Right atrium auricular region (tissue), 2 donors: ENCODE results near the gene ARHGEF7. TPM values are rescaled to one million over a fixed set of nuclear protein-coding genes. Genes with fewer than 3 reads are reported as not detected.
A peak's percentile ranks its signal among the peaks of the same experiment; 100 is the strongest.

Source experiments
- DNase-seq: peaks from one replicate; pipeline ENCODE4 v3.0.0-alpha.2; 2019; ENCODE audit warnings: low spot score
- H3K27ac ChIP-seq, 2 donors: fragments of 200-600 bp; sonication (generic); 1 replicate in 1 of 2; 2 replicates in 1 of 2; pipeline ENCODE4 v1.5.1; 2016 to 2019
- H3K27me3 ChIP-seq, 2 donors: fragments of 200-600 bp; sonication (generic); one replicate each; pipeline versions ENCODE4 v1.5.1 to v1.6.0; 2017 to 2019
- H3K36me3 ChIP-seq: fragments of 200-600 bp; sonication (generic); one replicate; pipeline ENCODE4 v1.5.1; 2016
- H3K4me1 ChIP-seq, 2 donors: fragments of 200-600 bp; sonication (generic); one replicate each; pipeline versions ENCODE4 v1.5.1 to v1.6.0; 2017 to 2019
- H3K4me3 ChIP-seq, 2 donors: fragments of 200-600 bp; sonication (generic); 1 replicate in 1 of 2; 2 replicates in 1 of 2; pipeline ENCODE4 v1.5.1; 2017 to 2019; ENCODE audit warnings: mild to moderate bottlenecking in 1 of 2, moderate library complexity in 1 of 2
- H3K9me3 ChIP-seq, 2 donors: fragments of 200-600 bp; sonication (generic); one replicate each; pipeline ENCODE4 v1.5.1; 2019
- CTCF ChIP-seq, 2 donors: fragments of 200-600 bp; sonication (generic); IDR thresholded peaks; one replicate each; pipeline ENCODE4 v1.5.1; 2019; ENCODE audit warnings: antibody characterized with exemption in 2 of 2
- total RNA-seq, 2 donors: library from RNA; depleted of rRNA; stranded (reverse); fragments of >200 nt; gene quantifications; one replicate each; pipeline ENCODE4 v1.1.0, GENCODE V29; 2016

ARHGEF7 gene
- total RNA-seq, 2 donors from 2014 or later = 27.8 to 36.9 TPM

- H3K9me3 ChIP-seq = no peaks in the 10 kb centered on the region
- peaks cover 0 to 46% of the 10 kb centered on the region in 2 donors for H3K4me1 ChIP-seq
- TF ChIP-seq CTCF (IDR thresholded peaks at IDR 0.05) = no peak
- no peak overlapping the region for H3K4me3 ChIP-seq
- no peaks in the 10 kb centered on the region for H3K27me3 ChIP-seq
- H3K36me3 ChIP-seq = peaks cover 58% of the 10 kb centered on the region
- no peak for DNase-seq
- H3K27ac ChIP-seq = peak overlapping the region; percentile 87 to 92
These were observed 168.9 kb downstream of the ARHGEF7 start for GRCh38 chr13:111283991-111284390.

GRCh38 chr13:111284565-111284964 is 169.5 kb downstream of the ARHGEF7 start:
- H3K4me1 ChIP-seq = peaks cover 0 to 40% of the 10 kb centered on the region in 2 donors

GRCh38 chr13:111286162-111286561 is 171.1 kb downstream of the ARHGEF7 start:
- Histone ChIP-seq H3K4me3 (no peak overlapping the region), H3K27me3 (no peaks in the 10 kb centered on the region), H3K9me3 (no peaks in the 10 kb centered on the region), H3K4me1 (peaks cover 0 to 24% of the 10 kb centered on the region in 2 donors), H3K27ac (no peak overlapping the region), H3K36me3 (peaks cover 80% of the 10 kb centered on the region)
- TF ChIP-seq CTCF (IDR thresholded peaks at IDR 0.05) = no peak
- DNase-seq = no peak

More at GRCh38 chr13:111284565-111284964, 169.5 kb downstream of the ARHGEF7 start:
- peaks cover 64% of the 10 kb centered on the region for H3K36me3 ChIP-seq
- peak overlapping the region; percentile 87 to 92 for H3K27ac ChIP-seq
- no peak overlapping the region for H3K4me3 ChIP-seq
- no peaks in the 10 kb centered on the region for H3K9me3 ChIP-seq
- no peak for DNase-seq
- no peak for TF ChIP-seq CTCF (IDR thresholded peaks at IDR 0.05)
- no peaks in the 10 kb centered on the region for H3K27me3 ChIP-seq

GRCh38 chr13:111286749-111287148 is 171.6 kb downstream of the ARHGEF7 start:
- no peak overlapping the region for H3K4me3 ChIP-seq
- no peak for TF ChIP-seq CTCF (IDR thresholded peaks at IDR 0.05)
- H3K27me3 ChIP-seq = no peaks in the 10 kb centered on the region
- no peaks in the 10 kb centered on the region for H3K9me3 ChIP-seq
- peaks cover 85% of the 10 kb centered on the region for H3K36me3 ChIP-seq
- H3K27ac ChIP-seq = no peak overlapping the region
- H3K4me1 ChIP-seq = peaks cover 0 to 19% of the 10 kb centered on the region in 2 donors
- no peak for DNase-seq

- no peaks in the 10 kb centered on the region for H3K9me3 ChIP-seq
- TF ChIP-seq CTCF (IDR thresholded peaks at IDR 0.05) = no peak
These were observed 172.1 kb downstream of the ARHGEF7 start for GRCh38 chr13:111287201-111287600.

GRCh38 chr13:111288276-111288675 is 173.2 kb downstream of the ARHGEF7 start:
- Histone ChIP-seq H3K36me3 (peaks cover 90% of the 10 kb centered on the region), H3K27me3 (no peaks in the 10 kb centered on the region), H3K9me3 (no peaks in the 10 kb centered on the region), H3K4me3 (no peak overlapping the region), H3K4me1 (peaks cover 0 to 3% of the 10 kb centered on the region in 2 donors), H3K27ac (no peak overlapping the region)
- no peak for TF ChIP-seq CTCF (IDR thresholded peaks at IDR 0.05)
- no peak for DNase-seq

More at GRCh38 chr13:111287201-111287600, 172.1 kb downstream of the ARHGEF7 start:
- no peak for DNase-seq
- Histone ChIP-seq H3K4me3 (no peak overlapping the region), H3K4me1 (peaks cover 0 to 14% of the 10 kb centered on the region in 2 donors), H3K36me3 (peaks cover 89% of the 10 kb centered on the region), H3K27ac (no peak overlapping the region), H3K27me3 (no peaks in the 10 kb centered on the region)
